ENCODE measurements around the gene H2BK1.

- TF ChIP-seq, protein P1, sequence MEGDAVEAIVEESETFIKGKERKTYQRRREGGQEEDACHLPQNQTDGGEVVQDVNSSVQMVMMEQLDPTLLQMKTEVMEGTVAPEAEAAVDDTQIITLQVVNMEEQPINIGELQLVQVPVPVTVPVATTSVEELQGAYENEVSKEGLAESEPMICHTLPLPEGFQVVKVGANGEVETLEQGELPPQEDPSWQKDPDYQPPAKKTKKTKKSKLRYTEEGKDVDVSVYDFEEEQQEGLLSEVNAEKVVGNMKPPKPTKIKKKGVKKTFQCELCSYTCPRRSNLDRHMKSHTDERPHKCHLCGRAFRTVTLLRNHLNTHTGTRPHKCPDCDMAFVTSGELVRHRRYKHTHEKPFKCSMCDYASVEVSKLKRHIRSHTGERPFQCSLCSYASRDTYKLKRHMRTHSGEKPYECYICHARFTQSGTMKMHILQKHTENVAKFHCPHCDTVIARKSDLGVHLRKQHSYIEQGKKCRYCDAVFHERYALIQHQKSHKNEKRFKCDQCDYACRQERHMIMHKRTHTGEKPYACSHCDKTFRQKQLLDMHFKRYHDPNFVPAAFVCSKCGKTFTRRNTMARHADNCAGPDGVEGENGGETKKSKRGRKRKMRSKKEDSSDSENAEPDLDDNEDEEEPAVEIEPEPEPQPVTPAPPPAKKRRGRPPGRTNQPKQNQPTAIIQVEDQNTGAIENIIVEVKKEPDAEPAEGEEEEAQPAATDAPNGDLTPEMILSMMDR (IDR thresholded peaks at IDR 0.05 in 8 of 11, conservative IDR thresholded peaks at IDR 0.05 in 3 of 11), result no peak
- TF ChIP-seq POLR2A (IDR thresholded peaks at IDR 0.05) (no peak), POLR2AphosphoS5 (IDR thresholded peaks at IDR 0.05) (no peak)
Observed at GRCh38 chr7:151238190-151238810, 28.0 kb upstream of the H2BK1 start.

All from spleen (tissue), 7 donors.